Non-pigmented ciliary epithelial cell (primary cell): Measurements from ENCODE around the gene CBLB.
A peak's percentile ranks its signal among the peaks of the same experiment; 100 is the strongest.
"Not testable (repeated sequence)": the region's sequence is repeated elsewhere in the genome, so short reads cannot be mapped to it uniquely, and the experiment has no call there.

ENCODE experiments used
- DNase-seq: peaks from one replicate; pipeline ENCODE4 v3.0.0-alpha.2; 2010; ENCODE audit warnings: low read depth

Gene CBLB

DNA sequence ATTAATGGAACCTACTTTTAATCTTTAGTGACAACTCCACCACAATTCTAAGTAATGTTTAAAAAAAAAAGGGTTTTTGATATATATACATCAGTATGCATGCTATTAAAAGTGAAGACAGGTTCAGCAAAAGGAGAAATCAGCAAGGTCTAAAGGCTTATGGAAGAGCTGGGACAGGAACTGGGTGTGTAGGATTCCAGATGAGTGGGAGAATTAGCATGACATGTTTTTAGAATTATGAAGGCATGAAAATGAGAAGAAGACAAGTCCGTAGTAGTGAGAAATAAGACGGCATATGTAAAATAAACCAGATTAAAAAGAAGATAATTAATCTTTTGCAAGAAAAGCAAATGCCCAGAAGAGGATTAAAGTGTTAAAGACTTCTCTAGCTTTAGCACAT is 52.0 kb downstream of the CBLB start:
- DNase-seq, result no peak

DNA sequence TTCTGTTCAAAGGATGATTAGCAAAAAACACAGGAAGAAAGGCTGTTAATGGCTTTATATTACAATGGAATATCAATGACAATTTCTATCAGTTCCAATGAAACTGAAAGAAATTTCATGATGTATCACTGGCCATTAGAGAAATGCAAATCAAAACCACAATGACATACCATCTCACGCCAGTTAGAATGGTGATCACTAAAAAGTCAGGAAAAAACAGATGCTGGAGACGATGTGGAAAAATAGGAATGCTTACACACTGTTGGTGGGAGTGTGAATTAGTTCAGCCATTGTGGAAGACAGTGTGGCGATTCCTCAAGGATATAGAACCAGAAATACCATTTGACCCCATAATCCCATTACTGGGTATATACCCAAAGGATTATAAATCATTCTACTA is 53.5 kb downstream of the CBLB start:
- DNase-seq, result not testable (repeated sequence)

DNA sequence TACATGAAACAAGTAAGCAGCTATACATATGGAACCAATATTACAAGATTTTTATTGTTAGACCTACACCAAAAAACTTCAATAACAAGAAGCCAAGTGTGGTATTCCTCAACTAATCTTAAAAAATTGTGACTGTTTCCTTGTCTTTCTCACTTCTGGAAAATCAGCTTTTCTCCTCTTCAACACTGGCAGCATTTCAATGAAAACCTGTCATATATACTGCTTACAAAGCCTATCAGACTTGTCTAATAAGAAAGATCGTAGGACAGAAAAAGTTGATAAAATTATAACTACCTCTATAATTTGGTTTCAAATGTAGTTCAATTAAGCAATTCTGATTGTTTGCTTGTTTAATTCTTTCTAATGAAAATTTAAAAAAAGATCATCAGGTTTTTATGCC is 55.1 kb downstream of the CBLB start:
- no peak for DNase-seq

DNA sequence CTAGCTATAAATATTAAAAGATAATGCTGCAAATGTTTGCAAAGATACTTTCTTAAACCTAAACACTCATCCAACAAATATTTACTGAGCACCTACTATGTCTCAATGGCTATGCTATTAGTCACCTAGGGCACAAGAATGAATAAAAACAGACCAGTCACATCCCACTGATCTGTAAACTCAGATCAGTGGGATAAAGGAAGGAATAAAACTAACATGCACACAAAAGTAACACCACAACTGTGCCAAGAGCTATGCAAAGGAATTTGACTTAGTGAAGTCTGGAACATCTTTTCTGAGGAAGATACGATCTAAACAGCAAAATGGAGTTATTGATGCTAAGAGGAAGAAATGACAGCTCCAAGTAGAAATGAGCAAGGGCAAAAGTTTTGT is 56.6 kb downstream of the CBLB start:
- DNase-seq, result no peak

DNA sequence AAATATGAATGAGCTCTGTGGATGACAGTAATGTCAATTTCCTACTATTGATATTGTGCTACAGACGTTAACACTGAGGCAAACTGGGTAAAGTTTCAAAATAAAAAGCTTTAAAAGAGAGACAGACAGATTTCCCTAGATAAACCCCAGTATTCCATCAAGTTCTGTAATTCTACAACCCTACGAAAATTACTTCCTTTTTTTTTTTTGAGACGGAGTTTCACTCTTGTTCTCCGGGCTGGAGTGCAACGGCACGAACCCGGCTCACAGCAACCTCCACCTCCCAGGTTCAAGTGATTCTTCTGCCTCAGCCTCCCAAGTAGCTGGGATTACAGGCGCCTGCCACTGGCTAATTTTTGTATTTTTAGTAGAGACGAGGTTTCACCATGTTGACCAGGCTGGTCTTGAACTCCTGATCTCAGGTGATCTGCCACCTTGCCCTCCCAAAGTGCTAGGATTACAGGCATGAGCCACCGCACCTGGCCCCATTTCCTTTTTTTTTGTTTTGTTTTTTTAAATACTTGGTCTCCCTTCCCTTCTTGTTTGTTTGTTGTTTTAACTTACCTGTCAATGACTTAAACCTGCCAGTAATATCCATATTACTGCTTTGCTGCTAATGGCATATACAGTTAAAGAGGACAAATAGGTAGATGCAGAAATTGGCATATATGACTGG is 57.2 kb downstream of the CBLB start:
- no peak for DNase-seq

- DNase-seq, result no peak
These were observed 59.5 kb downstream of the CBLB start for GRCh38 chr3:105809208-105809888.

GRCh38 chr3:105807701-105808100 is 61.1 kb downstream of the CBLB start:
- DNase-seq, result no peak

- no peak for DNase-seq
These were observed 61.7 kb downstream of the CBLB start for GRCh38 chr3:105807146-105807545.

- DNase-seq, result no peak
These were observed 62.5 kb downstream of the CBLB start for GRCh38 chr3:105806359-105806758.

GRCh38 chr3:105805404-105805803 is 63.4 kb downstream of the CBLB start:
- DNase-seq, result no peak

DNA sequence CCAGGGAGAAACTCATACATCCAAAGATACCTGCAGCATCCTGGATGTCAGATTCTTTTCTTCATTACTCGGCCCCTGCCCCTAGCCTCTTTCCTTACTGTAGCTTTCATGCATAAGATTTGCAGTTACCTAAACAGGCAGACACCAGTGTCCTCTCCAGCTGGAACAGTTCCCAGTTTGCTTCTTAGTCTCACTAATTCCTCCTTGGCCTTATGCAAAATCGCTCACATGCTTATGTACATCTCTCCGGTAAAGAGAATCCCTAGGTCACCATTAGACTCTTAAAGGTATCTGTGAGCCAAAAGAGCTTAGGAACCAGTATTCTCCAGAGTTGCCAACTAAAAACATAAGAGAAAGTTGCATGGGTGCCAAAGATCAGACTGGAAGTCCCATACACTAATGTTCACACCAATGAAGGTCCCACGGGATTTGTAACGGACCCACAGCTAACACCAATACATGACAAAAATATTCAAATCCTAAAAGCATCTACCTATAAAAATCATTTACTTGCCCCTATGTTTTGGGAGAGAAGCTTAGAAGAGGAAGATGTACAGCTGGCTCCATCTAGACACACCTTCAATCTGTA is 66.6 kb downstream of the CBLB start:
- no peak for DNase-seq

GRCh38 chr3:105801397-105801796 is 67.4 kb downstream of the CBLB start:
- no peak for DNase-seq

- no peak for DNase-seq
These were observed 68.5 kb downstream of the CBLB start for GRCh38 chr3:105800320-105800719.

GRCh38 chr3:105799286-105799685 is 69.5 kb downstream of the CBLB start:
- DNase-seq, result no peak

GRCh38 chr3:105798381-105798934 is 70.4 kb downstream of the CBLB start:
- no peak for DNase-seq

DNA sequence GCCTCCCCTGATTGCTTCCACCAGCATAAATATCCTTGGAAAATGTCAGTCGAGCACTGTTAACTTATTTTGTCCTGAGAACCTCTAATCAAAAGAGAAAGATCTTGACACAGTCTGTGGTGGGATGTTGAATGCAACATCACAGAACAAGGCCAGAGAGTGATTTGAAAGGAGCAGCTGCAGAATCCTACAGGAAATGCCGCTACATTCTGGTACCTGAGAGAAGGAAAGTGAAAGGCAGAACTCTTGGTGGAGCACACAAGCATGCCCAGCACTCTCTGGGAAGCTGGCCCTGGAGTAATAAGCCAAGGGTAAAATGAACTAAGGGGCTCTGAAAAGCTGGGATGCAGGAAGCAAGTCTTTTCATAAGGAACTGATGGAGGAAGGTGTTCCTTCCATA is 75.8 kb downstream of the CBLB start:
- DNase-seq, result no peak

- DNase-seq, result peak; percentile 98
These were observed 76.7 kb downstream of the CBLB start for GRCh38 chr3:105791919-105792786.

DNA sequence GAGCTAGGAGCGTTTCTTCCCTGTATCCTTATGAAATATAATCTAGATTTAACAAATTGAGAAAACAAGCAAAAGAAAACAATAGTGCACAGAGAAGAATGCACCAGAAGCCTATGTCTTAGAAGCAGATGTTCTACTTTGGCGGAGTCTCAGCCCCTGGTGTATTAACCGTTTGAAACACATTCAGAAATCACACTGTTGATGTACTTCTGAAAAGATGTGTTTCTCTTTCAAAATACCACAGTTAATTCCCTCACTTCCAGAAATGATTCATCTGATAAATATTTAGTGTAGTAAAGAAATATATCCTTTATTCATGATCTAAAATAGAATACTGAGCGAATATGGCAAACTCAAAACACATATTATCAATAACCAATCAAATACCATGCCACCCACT is 77.7 kb downstream of the CBLB start:
- DNase-seq, result peak; percentile 60

DNA sequence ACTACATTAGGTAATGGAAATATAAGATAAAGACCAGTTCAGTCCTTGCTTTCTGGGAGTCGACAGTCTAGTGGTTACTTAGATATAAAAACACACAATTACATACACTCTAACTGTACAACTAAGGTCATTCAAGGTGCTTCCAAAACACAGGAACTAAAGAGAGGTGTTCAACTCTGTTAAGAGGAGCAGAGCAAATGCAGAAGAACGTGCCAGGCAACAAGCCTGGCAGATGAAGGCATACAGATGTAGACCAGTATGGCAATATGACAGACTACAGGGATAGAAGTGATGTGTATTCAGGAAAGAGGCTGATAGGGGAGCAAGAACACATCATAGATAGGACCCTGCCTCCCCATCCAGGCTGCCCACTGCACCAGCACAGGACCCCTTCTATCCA is 78.3 kb downstream of the CBLB start:
- DNase-seq, result no peak

DNA sequence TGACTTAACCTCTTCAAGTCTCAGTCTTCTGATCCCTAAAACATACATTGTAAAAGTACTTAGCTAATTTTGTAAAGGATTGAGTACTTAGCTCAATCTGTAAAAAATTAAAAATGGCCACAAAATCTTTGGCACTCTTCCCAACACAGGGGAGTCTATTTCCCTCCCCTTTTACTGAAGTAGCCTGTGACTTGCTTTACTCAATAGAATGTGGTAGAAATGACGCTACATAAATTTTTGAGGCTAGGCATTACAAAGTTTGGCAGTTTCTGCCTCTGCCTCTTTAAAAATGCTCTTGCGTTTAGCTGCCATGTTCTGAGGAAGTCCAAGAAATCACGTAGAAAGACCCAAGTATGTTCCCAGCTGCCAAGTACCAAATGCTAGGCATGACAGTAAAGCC is 80.2 kb downstream of the CBLB start:
- no peak for DNase-seq

- no peak for DNase-seq
These were observed 81.4 kb downstream of the CBLB start for GRCh38 chr3:105787453-105787852.

DNA sequence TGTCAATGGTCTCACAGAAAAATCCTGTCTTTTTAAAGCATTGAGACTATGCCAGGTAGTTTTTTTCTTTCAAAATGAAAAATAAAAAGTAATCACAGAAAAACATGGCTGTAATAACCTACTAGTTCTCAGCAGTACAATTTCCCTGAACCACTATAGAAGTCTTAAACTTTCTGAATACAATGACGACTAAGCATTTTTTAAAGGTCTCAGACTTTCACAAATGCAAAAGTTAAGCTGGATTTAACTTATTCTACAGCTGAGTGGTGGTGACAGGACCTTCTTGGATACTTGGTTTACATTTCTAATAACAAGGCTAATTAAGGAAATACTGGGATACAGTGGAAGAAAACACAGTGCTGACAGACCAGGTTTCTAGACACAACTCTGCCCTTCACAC is 81.8 kb downstream of the CBLB start:
- DNase-seq, result no peak
